WTC11 (cell line): ENCODE results near the gene UBAP2. TPM values are rescaled to one million over a fixed set of nuclear protein-coding genes. Genes with fewer than 3 reads are reported as not detected.

Experiments used
- ATAC-seq: fragments of 200-7000 bp; cut with Tn5 transposase; 2 replicates; pipeline ENCODE4 v1.10.0; 2021; ENCODE audit warnings: mild to moderate bottlenecking, moderate library complexity
- CTCF ChIA-PET: fragments of 300-600 bp; sonication (Branson Sonifier 250); formaldehyde crosslinking; loops from one replicate; lab custom pipeline; 2021; ENCODE audit warnings: antibody characterized with exemption; lab: Charles Lee
- POLR2A ChIA-PET: fragments of 350-600 bp; sonication (Branson Sonifier 250); formaldehyde crosslinking; loops from one replicate; lab custom pipeline; 2021; ENCODE audit warnings: antibody characterized with exemption; lab: Charles Lee
- DNase-seq: peaks from one replicate; pipeline ENCODE4 v3.0.0; 2021; ENCODE audit warnings: low spot score
- H3K27ac Mint-ChIP-seq: 2 replicates; pipeline ENCODE4 v1.8.0; 2021; ENCODE audit warnings: mixed read lengths
- H3K27me3 Mint-ChIP-seq: 2 replicates; pipeline ENCODE4 v1.8.0; 2021; ENCODE audit warnings: low read depth, mild to moderate bottlenecking, moderate library complexity, mixed read lengths
- H3K36me3 Mint-ChIP-seq: 2 replicates; pipeline ENCODE4 v1.8.0; 2021; ENCODE audit warnings: mixed read lengths
- H3K4me1 Mint-ChIP-seq: 2 replicates; pipeline ENCODE4 v1.8.0; 2022; ENCODE audit warnings: mixed read lengths
- H3K4me3 Mint-ChIP-seq: 2 replicates; pipeline ENCODE4 v1.8.0; 2021; ENCODE audit warnings: mild to moderate bottlenecking, moderate library complexity, mixed read lengths
- H3K9me3 Mint-ChIP-seq: 2 replicates; pipeline ENCODE4 v1.8.0; 2021; ENCODE audit warnings: mixed read lengths
- ATF6 ChIP-seq: sonication (generic); formaldehyde crosslinking; IDR thresholded peaks from 2 replicates; pipeline ENCODE4 v1.8.1; 2023; ENCODE audit warnings: mild to moderate bottlenecking, missing genetic modification reagents
- CREM ChIP-seq: sonication (generic); formaldehyde crosslinking; IDR thresholded peaks from 2 replicates; pipeline ENCODE4 v1.8.1; 2022; ENCODE audit warnings: mild to moderate bottlenecking, missing genetic modification reagents, moderate library complexity
- E2F5 ChIP-seq: sonication (generic); formaldehyde crosslinking; IDR thresholded peaks from 2 replicates; pipeline ENCODE4 v1.8.1; 2022; ENCODE audit warnings: mild to moderate bottlenecking, moderate library complexity, missing genetic modification reagents
- GTF2I ChIP-seq: fragments of 250-450 bp; sonication (Bioruptor Pico); conservative IDR thresholded peaks from 2 replicates; pipeline ENCODE4 v1.4.0; 2021; ENCODE audit warnings: mild to moderate bottlenecking
- HMGA2 ChIP-seq: fragments of 250-450 bp; sonication (Bioruptor Pico); IDR thresholded peaks from 2 replicates; pipeline ENCODE4 v1.4.0; 2021; ENCODE audit warnings: mild to moderate bottlenecking, moderate library complexity
- IRF2 ChIP-seq: sonication (generic); formaldehyde crosslinking; IDR thresholded peaks from 2 replicates; pipeline ENCODE4 v1.8.0; 2022; ENCODE audit warnings: low read depth, missing genetic modification reagents, borderline replicate concordance
- MAX ChIP-seq: sonication (generic); formaldehyde crosslinking; IDR thresholded peaks from 2 replicates; pipeline ENCODE4 v1.8.0; 2022; ENCODE audit warnings: mild to moderate bottlenecking, missing genetic modification reagents
- NFE2L1 ChIP-seq: sonication (generic); formaldehyde crosslinking; IDR thresholded peaks from 2 replicates; pipeline ENCODE4 v1.8.1; 2023; ENCODE audit warnings: missing genetic modification reagents
- OVOL2 ChIP-seq: fragments of 250-450 bp; sonication (Bioruptor Pico); IDR thresholded peaks from 2 replicates; pipeline ENCODE4 v1.9.0; 2021; ENCODE audit warnings: mild to moderate bottlenecking, borderline replicate concordance
- PRDM15 ChIP-seq: sonication (generic); formaldehyde crosslinking; IDR thresholded peaks from 2 replicates; pipeline ENCODE4 v1.8.0; 2022; ENCODE audit warnings: missing genetic modification reagents
- RELA ChIP-seq: sonication (generic); formaldehyde crosslinking; IDR thresholded peaks from 2 replicates; pipeline ENCODE4 v1.8.1; 2022; ENCODE audit warnings: missing genetic modification reagents, mild to moderate bottlenecking, borderline replicate concordance
- SMAD3 ChIP-seq: sonication (generic); formaldehyde crosslinking; IDR thresholded peaks from 2 replicates; pipeline ENCODE4 v1.8.0; 2022; ENCODE audit warnings: missing genetic modification reagents, mild to moderate bottlenecking, borderline replicate concordance
- TCF7 ChIP-seq: sonication (generic); formaldehyde crosslinking; IDR thresholded peaks from 2 replicates; pipeline ENCODE4 v1.8.0; 2022; ENCODE audit warnings: mild to moderate bottlenecking, low read depth, missing genetic modification reagents, moderate library complexity
- TEAD4 ChIP-seq: sonication (generic); formaldehyde crosslinking; IDR thresholded peaks from 2 replicates; pipeline ENCODE4 v1.8.0; 2022; ENCODE audit warnings: mild to moderate bottlenecking, missing genetic modification reagents
- ZNF121 ChIP-seq: sonication (generic); formaldehyde crosslinking; IDR thresholded peaks from 2 replicates; pipeline ENCODE4 v1.8.0; 2023; ENCODE audit warnings: missing genetic modification reagents
- ZNF425 ChIP-seq: fragments of 250-450 bp; sonication (Bioruptor Pico); conservative IDR thresholded peaks from 2 replicates; pipeline ENCODE4 v1.9.0; 2021; ENCODE audit warnings: mild to moderate bottlenecking
- ZNF532 ChIP-seq: fragments of 250-450 bp; sonication (Bioruptor Pico); IDR thresholded peaks from 2 replicates; pipeline ENCODE4 v1.9.0; 2021; ENCODE audit warnings: mild to moderate bottlenecking, borderline replicate concordance
- total RNA-seq: library from RNA; stranded (reverse); gene quantifications from 3 replicates; pipeline ENCODE4 v1.2.3, GENCODE V29; 2021

UBAP2 gene
- total RNA-seq, 1 experiment from 2014 or later, result 63.9 TPM

GRCh38 chr9:33881635-33882034 lies 167.1 kb downstream of the UBAP2 start:
- H3K4me1 Mint-ChIP-seq, result peaks cover 30% of the 10 kb centered on the region
- H3K27me3 Mint-ChIP-seq, result no peaks in the 10 kb centered on the region
- peak overlapping the region; percentile 8 for H3K27ac Mint-ChIP-seq
- no peak overlapping the region for H3K4me3 Mint-ChIP-seq
- ATAC-seq (no peak), DNase-seq (no peak)
- POLR2A ChIA-PET, result no interaction called here
- CTCF ChIA-PET, result no interaction called here
- TF ChIP-seq IRF2 (CRISPR knock-in tag) (no peak), RELA (CRISPR knock-in tag) (no peak), ZNF425 (CRISPR knock-in tag) (no peak), TCF7 (CRISPR knock-in tag) (no peak), ZNF121 (no peak), MAX (no peak), ZNF532 (CRISPR knock-in tag) (no peak), NFE2L1 (CRISPR knock-in tag) (no peak), TEAD4 (CRISPR knock-in tag) (no peak), E2F5 (CRISPR knock-in tag) (no peak), CREM (no peak), HMGA2 (no peak), PRDM15 (CRISPR knock-in tag) (no peak), ATF6 (CRISPR knock-in tag) (no peak), GTF2I (CRISPR knock-in tag) (no peak), SMAD3 (no peak), OVOL2 (CRISPR knock-in tag) (no peak)
- no peaks in the 10 kb centered on the region for H3K36me3 Mint-ChIP-seq
- no peaks in the 10 kb centered on the region for H3K9me3 Mint-ChIP-seq
